Measurements from ENCODE around the gene UBXN7.

UBXN7 gene

GRCh38 chr3:196378146-196378841, 53.9 kb downstream of the UBXN7 start:
- TF ChIP-seq, protein P1, sequence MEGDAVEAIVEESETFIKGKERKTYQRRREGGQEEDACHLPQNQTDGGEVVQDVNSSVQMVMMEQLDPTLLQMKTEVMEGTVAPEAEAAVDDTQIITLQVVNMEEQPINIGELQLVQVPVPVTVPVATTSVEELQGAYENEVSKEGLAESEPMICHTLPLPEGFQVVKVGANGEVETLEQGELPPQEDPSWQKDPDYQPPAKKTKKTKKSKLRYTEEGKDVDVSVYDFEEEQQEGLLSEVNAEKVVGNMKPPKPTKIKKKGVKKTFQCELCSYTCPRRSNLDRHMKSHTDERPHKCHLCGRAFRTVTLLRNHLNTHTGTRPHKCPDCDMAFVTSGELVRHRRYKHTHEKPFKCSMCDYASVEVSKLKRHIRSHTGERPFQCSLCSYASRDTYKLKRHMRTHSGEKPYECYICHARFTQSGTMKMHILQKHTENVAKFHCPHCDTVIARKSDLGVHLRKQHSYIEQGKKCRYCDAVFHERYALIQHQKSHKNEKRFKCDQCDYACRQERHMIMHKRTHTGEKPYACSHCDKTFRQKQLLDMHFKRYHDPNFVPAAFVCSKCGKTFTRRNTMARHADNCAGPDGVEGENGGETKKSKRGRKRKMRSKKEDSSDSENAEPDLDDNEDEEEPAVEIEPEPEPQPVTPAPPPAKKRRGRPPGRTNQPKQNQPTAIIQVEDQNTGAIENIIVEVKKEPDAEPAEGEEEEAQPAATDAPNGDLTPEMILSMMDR (IDR thresholded peaks at IDR 0.05; ENCODE audit: insufficient read depth, low read length, poor library complexity, severe bottlenecking), result no peak
- TF ChIP-seq EZH2phosphoT487 (conservative IDR thresholded peaks at IDR 0.05; ENCODE audit: low read length), result no peak
- Histone ChIP-seq H3K27ac (ENCODE audit: low read depth, low read length) (no peak overlapping the region), H3K36me3 (ENCODE audit: low read length) (no peaks in the 10 kb centered on the region)

DNA sequence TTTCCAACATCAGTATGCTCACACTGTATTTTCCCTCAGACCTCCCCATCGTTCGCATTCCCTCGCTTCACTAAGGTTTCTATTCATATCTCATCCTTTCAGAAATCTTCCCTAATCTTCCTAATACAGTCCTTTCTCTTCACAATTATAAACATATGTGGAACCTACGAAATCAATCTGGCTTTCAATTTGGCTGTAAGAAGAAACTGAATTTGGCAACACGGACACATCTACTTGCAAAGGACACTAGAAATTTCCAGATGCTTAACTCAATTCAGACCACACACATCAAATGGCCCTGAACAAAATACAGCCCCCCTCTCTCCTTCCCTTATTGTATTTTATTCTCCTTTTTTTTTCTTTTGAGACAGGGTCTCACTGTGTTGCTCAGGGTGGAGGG, 54.9 kb downstream of the UBXN7 start:
- H3K4me3 ChIP-seq (ENCODE audit: insufficient read depth, low read length, poor library complexity, severe bottlenecking), result no peak overlapping the region
- TF ChIP-seq, protein P1 (IDR thresholded peaks at IDR 0.05; ENCODE audit: insufficient read depth, low read length, poor library complexity, severe bottlenecking), result no peak
- TF ChIP-seq EZH2phosphoT487 (conservative IDR thresholded peaks at IDR 0.05; ENCODE audit: low read length), result no peak
- H4K20me1 ChIP-seq (ENCODE audit: low read depth, low read length), result no peaks in the 10 kb centered on the region
- H3K9me2 ChIP-seq (replicated peaks; ENCODE audit: insufficient read depth, low read length), result no peaks in the 10 kb centered on the region
- 0 out of 2 replicates have a peak, but pooled peaks cover 4% of the 10 kb centered on the region for H3K79me2 ChIP-seq (ENCODE audit: insufficient read depth, low read length)
- H3K9me3 ChIP-seq (ENCODE audit: insufficient read depth, low read length), result no peaks in the 10 kb centered on the region
- H3K27ac ChIP-seq (ENCODE audit: low read depth, low read length), result no peak overlapping the region
- H3K9ac ChIP-seq (ENCODE audit: low read length), result no peak overlapping the region
- H3F3A ChIP-seq (ENCODE audit: insufficient read depth), result no peaks in the 10 kb centered on the region
- no peak overlapping the region for H2AFZ ChIP-seq (ENCODE audit: low read depth, low read length, severe bottlenecking)
- H3K4me2 ChIP-seq (ENCODE audit: low read depth, low read length, poor library complexity, severe bottlenecking), result no peak overlapping the region
- H3K36me3 ChIP-seq (ENCODE audit: low read length), result no peaks in the 10 kb centered on the region
- H3K27me3 ChIP-seq (ENCODE audit: low read length), result no peaks in the 10 kb centered on the region

More at GRCh38 chr3:196378146-196378841, 53.9 kb downstream of the UBXN7 start:
- Histone ChIP-seq H3K4me2 (ENCODE audit: low read depth, low read length, poor library complexity, severe bottlenecking) (no peak overlapping the region), H4K20me1 (ENCODE audit: low read depth, low read length) (no peaks in the 10 kb centered on the region), H3K79me2 (ENCODE audit: insufficient read depth, low read length) (0 out of 2 replicates have a peak, but pooled peaks cover 4% of the 10 kb centered on the region), H3F3A (ENCODE audit: insufficient read depth) (no peaks in the 10 kb centered on the region), H3K27me3 (ENCODE audit: low read length) (no peaks in the 10 kb centered on the region), H2AFZ (ENCODE audit: low read depth, low read length, severe bottlenecking) (no peak overlapping the region), H3K4me3 (ENCODE audit: insufficient read depth, low read length, poor library complexity, severe bottlenecking) (no peak overlapping the region), H3K9ac (ENCODE audit: low read length) (no peak overlapping the region), H3K9me2 (replicated peaks; ENCODE audit: insufficient read depth, low read length) (no peaks in the 10 kb centered on the region), H3K9me3 (ENCODE audit: insufficient read depth, low read length) (no peaks in the 10 kb centered on the region)

DNA sequence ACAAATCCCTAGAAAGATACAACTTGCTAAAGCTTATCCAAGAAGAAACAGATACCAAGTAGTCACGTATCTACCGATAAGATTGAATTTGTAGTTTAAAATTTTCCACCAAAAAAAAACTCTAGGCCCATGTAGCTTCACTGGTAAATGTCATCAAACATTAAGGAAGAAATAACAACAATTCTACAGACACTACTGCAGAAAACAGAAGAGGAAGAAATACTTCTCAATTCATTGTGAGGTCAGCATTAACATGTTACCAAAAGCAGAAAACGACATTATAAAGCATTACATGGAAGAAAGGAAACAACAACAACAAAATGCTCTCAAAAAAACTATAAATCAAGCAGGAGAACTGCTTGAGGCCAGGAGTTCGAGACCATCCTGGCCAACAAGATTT, 66.5 kb downstream of the UBXN7 start:
- no peak overlapping the region for H3K9ac ChIP-seq (ENCODE audit: low read length)
- H3K27ac ChIP-seq (ENCODE audit: low read depth, low read length), result no peak overlapping the region
- TF ChIP-seq EZH2phosphoT487 (conservative IDR thresholded peaks at IDR 0.05; ENCODE audit: low read length), result no peak
- TF ChIP-seq, protein P1 (IDR thresholded peaks at IDR 0.05; ENCODE audit: insufficient read depth, low read length, poor library complexity, severe bottlenecking), result no peak
- no peak overlapping the region for H2AFZ ChIP-seq (ENCODE audit: low read depth, low read length, severe bottlenecking)
- no peaks in the 10 kb centered on the region for H4K20me1 ChIP-seq (ENCODE audit: low read depth, low read length)
- H3K27me3 ChIP-seq (ENCODE audit: low read length), result no peaks in the 10 kb centered on the region
- no peak overlapping the region for H3K4me3 ChIP-seq (ENCODE audit: insufficient read depth, low read length, poor library complexity, severe bottlenecking)
- no peaks in the 10 kb centered on the region for H3K9me3 ChIP-seq (ENCODE audit: insufficient read depth, low read length)
- no peaks in the 10 kb centered on the region; the same call in 1 of the 2 replicates for H3K79me2 ChIP-seq (ENCODE audit: insufficient read depth, low read length)
- H3K36me3 ChIP-seq (ENCODE audit: low read length), result peaks cover 18% of the 10 kb centered on the region; the same call in 1 of the 2 replicates
- H3K4me2 ChIP-seq (ENCODE audit: low read depth, low read length, poor library complexity, severe bottlenecking), result no peak overlapping the region
- H3F3A ChIP-seq (ENCODE audit: insufficient read depth), result no peaks in the 10 kb centered on the region
- no peaks in the 10 kb centered on the region for H3K9me2 ChIP-seq (replicated peaks; ENCODE audit: insufficient read depth, low read length)
